ENCODE data around the gene SNAPC5.

DNA sequence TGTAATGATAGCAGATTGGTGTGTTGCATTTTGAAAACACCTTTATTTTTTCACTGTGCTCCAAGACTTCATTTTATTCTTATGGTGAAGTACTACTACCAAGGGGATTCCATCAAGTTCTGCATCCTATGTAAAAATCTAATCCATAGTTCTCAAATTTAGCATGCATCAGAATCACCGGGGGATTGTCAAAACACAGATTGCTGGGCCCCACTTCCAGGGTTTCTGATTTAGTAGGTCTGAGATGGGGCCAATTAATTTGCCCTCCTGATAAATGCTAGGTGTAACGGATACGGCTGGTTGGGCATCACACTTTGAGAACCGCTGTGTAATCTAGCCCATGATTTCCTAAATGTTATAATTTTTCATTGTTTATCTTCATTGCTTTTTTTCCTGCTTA lies 8.3 kb upstream of the SNAPC5 start:
- TF ChIP-seq CTCF (optimal IDR thresholded peaks at IDR 0.05 in 1 of 3, IDR thresholded peaks at IDR 0.05 in 1 of 3, conservative IDR thresholded peaks at IDR 0.05 in 1 of 3; ENCODE audit: extremely low read depth in 1 of 3, insufficient read depth in 2 of 3, low read length in 3 of 3) (no peak), EZH2 (IDR thresholded peaks at IDR 0.05; ENCODE audit: low read length) (no peak)
